Endothelial cell of umbilical vein (primary cell): ENCODE data around the gene SLC50A1. TPM values are rescaled to one million over a fixed set of nuclear protein-coding genes. Genes with fewer than 3 reads are reported as not detected.

Experiments
- BruUV-seq: library from RNA; stranded (reverse); fragments of 400-500 nt; replicated peaks from 2 replicates; lab custom pipeline; 2021; lab: Mats Ljungman, UMichigan
- CTCF ChIA-PET: fragments of 300-600, 350-600 bp; sonication (Branson Sonifier 250); formaldehyde crosslinking; loops from one replicate; lab custom pipeline; 2021; ENCODE audit warnings: antibody characterized with exemption, inconsistent platforms; lab: Charles Lee
- POLR2A ChIA-PET: fragments of 300-600, 350-600 bp; sonication (Branson Sonifier 250); formaldehyde crosslinking; loops from one replicate; lab custom pipeline; 2021; ENCODE audit warnings: antibody characterized with exemption, inconsistent platforms; lab: Charles Lee
- DNase-seq: peaks from one replicate; pipeline ENCODE4 v3.0.0-alpha.2; 2011; ENCODE audit warnings: low read depth, low spot score
- FAIRE-seq: peaks from 2 replicates; lab custom pipeline; 2011; peaks lifted over from hg19 to GRCh38; lab: Jason Lieb, UNC
- H2AFZ ChIP-seq: 2 replicates; pipeline ENCODE4 v1.6.0; 2012; ENCODE audit warnings: low read depth, low read length, control low read depth, inconsistent platforms
- H3K27ac ChIP-seq: 2 replicates; pipeline ENCODE4 v1.5.1; 2011; ENCODE audit warnings: low read depth, mild to moderate bottlenecking, control low read depth, low read length, moderate library complexity; ENCODE audit not compliant: insufficient read depth
- H3K27me3 ChIP-seq, 2 experiments: 2 replicates each; pipeline versions ENCODE4 v1.6.0 to v1.6.1; 2011; ENCODE audit warnings: low read length in 2 of 2, mixed read lengths in 1 of 2; ENCODE audit not compliant: control insufficient read depth in 2 of 2, insufficient read depth in 2 of 2
- H3K36me3 ChIP-seq, 2 experiments: 2 replicates in 1 of 2; 3 replicates in 1 of 2; pipeline ENCODE4 v1.5.1; 2011; ENCODE audit warnings: low read length in 2 of 2, mild to moderate bottlenecking in 1 of 2, moderate library complexity in 1 of 2; ENCODE audit not compliant: control insufficient read depth in 2 of 2, insufficient read depth in 2 of 2; ENCODE audit errors: extremely low read depth in 1 of 2
- H3K4me1 ChIP-seq: 3 replicates; pipeline ENCODE4 v1.5.1; 2011; ENCODE audit warnings: mild to moderate bottlenecking, low read length; ENCODE audit not compliant: control insufficient read depth, insufficient read depth; ENCODE audit errors: extremely low read depth
- H3K4me2 ChIP-seq: 2 replicates; pipeline ENCODE4 v1.6.1; 2011; ENCODE audit warnings: low read length, control low read depth, mixed read lengths; ENCODE audit not compliant: insufficient read depth
- H3K4me3 ChIP-seq, 3 experiments: fragments of 200-600 bp in 1 of 3; sonication (generic), shearing (Covaris generic) in 1 of 3; replicated peaks in 1 of 3; 2 replicates each; pipeline ENCODE4 v1.5.1; 2011 to 2016; ENCODE audit warnings: control low read depth in 3 of 3, low read length in 3 of 3, mild to moderate bottlenecking in 2 of 3, inconsistent platforms in 1 of 3, low read depth in 1 of 3, moderate library complexity in 1 of 3; ENCODE audit not compliant: insufficient read depth in 1 of 3
- H3K79me2 ChIP-seq: 2 replicates; pipeline ENCODE4 v1.6.0; 2012; ENCODE audit warnings: low read length, inconsistent platforms; ENCODE audit not compliant: control insufficient read depth, insufficient read depth
- H3K9ac ChIP-seq: replicated peaks from 2 replicates; pipeline ENCODE3; 2011; ENCODE audit warnings: low read length, control low read depth; ENCODE audit not compliant: insufficient read depth; ENCODE audit errors: extremely low read depth
- H3K9me1 ChIP-seq: replicated peaks from 3 replicates; pipeline ENCODE4 v1.6.0; 2011; ENCODE audit warnings: mild to moderate bottlenecking, low read length; ENCODE audit not compliant: control insufficient read depth, insufficient read depth; ENCODE audit errors: extremely low read depth
- H3K9me3 ChIP-seq: replicated peaks from 2 replicates; pipeline ENCODE4 v1.5.1; 2012; ENCODE audit warnings: low read length, inconsistent platforms; ENCODE audit not compliant: control insufficient read depth, insufficient read depth
- H4K20me1 ChIP-seq: replicated peaks from 2 replicates; pipeline ENCODE3; 2011; ENCODE audit warnings: mild to moderate bottlenecking, low read length; ENCODE audit not compliant: control insufficient read depth, insufficient read depth; ENCODE audit errors: extremely low read depth
- EZH2 ChIP-seq: IDR thresholded peaks from 2 replicates; pipeline ENCODE4 v1.6.1; 2012; ENCODE audit warnings: borderline replicate concordance, low read depth, mild to moderate bottlenecking, moderate library complexity, low read length, inconsistent platforms; ENCODE audit not compliant: severe bottlenecking
- FOS ChIP-seq: IDR thresholded peaks from 2 replicates; pipeline ENCODE4 v1.6.1; 2011; ENCODE audit warnings: mild to moderate bottlenecking, low read length, moderate library complexity, borderline replicate concordance; ENCODE audit not compliant: insufficient read depth
- GATA2 ChIP-seq: IDR thresholded peaks from 2 replicates; pipeline ENCODE4 v1.7.0; 2011; ENCODE audit warnings: low read depth, mild to moderate bottlenecking, moderate library complexity, mixed read lengths, low read length; ENCODE audit not compliant: insufficient read length, insufficient read depth
- JUN ChIP-seq: IDR thresholded peaks from 2 replicates; pipeline ENCODE4 v1.6.1; 2011; ENCODE audit warnings: borderline replicate concordance, low read depth; ENCODE audit not compliant: insufficient read length, insufficient read depth
- MYC ChIP-seq: IDR thresholded peaks from one replicate; pipeline ENCODE4 v1.6.1; 2011; ENCODE audit warnings: mild to moderate bottlenecking, low read depth, low read length
- POLR2A ChIP-seq: IDR thresholded peaks from 2 replicates; pipeline ENCODE4 v1.6.1; 2012; ENCODE audit warnings: low read depth, mild to moderate bottlenecking, control low read depth, low read length
- POLR2AphosphoS5 ChIP-seq: IDR thresholded peaks from 2 replicates; pipeline ENCODE4 v1.6.1; 2012; ENCODE audit warnings: low read depth, mild to moderate bottlenecking, control low read depth, low read length, moderate library complexity; ENCODE audit not compliant: insufficient read depth
- dilution Hi-C: fragments of 300-500 bp; cut with MboI; formaldehyde crosslinking; loops from one replicate; pipeline ENCODE4 v1.15.0; 2019; ENCODE audit warnings: low sequenced_read_pairs; ENCODE audit not compliant: extremely low pct_ligation_motif_present
- intact Hi-C: fragments of 100-400 bp; cut with micrococcal nuclease; formaldehyde crosslinking; loops from one replicate; pipeline ENCODE4 v1.10.0; 2022
- polyA plus RNA-seq, 4 experiments: library from polyadenylated mRNA; depleted of rRNA in 3 of 4; stranded (reverse) in 3 of 4; unstranded in 1 of 4; fragments of >200 nt; gene quantifications; 2 replicates each; pipeline versions ENCODE4 v1.2.1 to v1.2.3, GENCODE V29; 2011 to 2012; ENCODE audit warnings: missing spikeins in 1 of 4
- total RNA-seq: library from RNA; stranded (reverse); gene quantifications from 2 replicates; pipeline ENCODE4 v1.2.3, GENCODE V29; 2021
- TF ChIP-seq, protein P1 (sequence below), 2 donors: IDR thresholded peaks; 1 replicate in 1 of 2; 2 replicates in 1 of 2; pipeline ENCODE4 v1.5.1; 2011; ENCODE audit warnings: low read length in 2 of 2, mild to moderate bottlenecking in 2 of 2, moderate library complexity in 2 of 2, control low read depth in 1 of 2, inconsistent platforms in 1 of 2, low read depth in 1 of 2; ENCODE audit not compliant: insufficient read depth in 1 of 2; ENCODE audit errors: extremely low read depth in 1 of 2
- TF ChIP-seq, protein P2 (sequence below): IDR thresholded peaks from 2 replicates; pipeline ENCODE4 v1.6.1; 2011; ENCODE audit not compliant: insufficient read depth, insufficient read length

SLC50A1 gene
- total and polyA plus RNA-seq, 2 donors (not counting 3 experiments of a cell fraction or from before 2014, with no cell fraction given): 29.5 to 66.1 TPM

DNA sequence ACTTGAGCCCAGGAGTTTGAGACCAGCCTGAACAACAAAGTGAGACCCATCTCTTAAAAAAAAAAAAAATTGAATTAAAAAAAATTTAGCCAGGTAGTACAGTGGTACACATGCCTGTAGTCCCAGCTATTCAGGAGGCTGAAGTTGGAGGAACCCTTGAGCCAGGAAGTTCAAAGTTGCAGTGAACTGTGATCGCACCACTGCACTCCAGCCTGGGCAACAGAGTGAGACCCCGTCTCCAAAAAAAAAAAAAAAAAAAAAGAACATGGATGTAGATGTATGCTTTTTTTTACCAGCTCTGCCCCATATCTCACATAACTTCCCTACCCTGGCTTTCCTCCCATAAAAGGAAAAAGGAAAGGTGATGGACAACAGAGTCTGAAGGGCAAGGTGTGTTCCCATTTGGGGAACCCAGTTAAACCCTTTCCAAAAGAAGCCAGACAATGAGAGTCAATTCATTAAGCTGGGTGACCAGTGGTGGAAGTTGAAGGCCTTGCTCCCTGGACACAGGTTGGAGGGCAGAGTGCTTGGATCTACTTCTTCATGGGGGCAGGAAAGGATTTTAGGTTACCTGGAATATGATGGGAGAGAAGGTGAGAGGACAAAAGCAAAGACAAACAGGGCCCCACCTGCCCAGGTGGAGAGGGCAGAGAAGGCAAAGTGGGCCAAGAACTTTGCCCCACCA lies 34.6 kb downstream of the SLC50A1 start:
- no peak overlapping the region for H3K9ac ChIP-seq
- H3K27ac ChIP-seq: no peak overlapping the region
- H3K9me1 ChIP-seq: no peaks in the 10 kb centered on the region
- H3K9me3 ChIP-seq: no peaks in the 10 kb centered on the region
- intact Hi-C loops (no loop called here), dilution Hi-C loops (no loop called here)
- DNase-seq: no peak
- peaks cover 16% of the 10 kb centered on the region for H3K79me2 ChIP-seq
- peaks cover 28% of the 10 kb centered on the region for H3K4me1 ChIP-seq
- H2AFZ ChIP-seq: no peak overlapping the region
- H3K4me2 ChIP-seq: no peak overlapping the region
- no TSS peak for BruUV-seq
- no peak for FAIRE-seq
- ChIA-PET POLR2A (interaction anchor here (0.7 kb wide), 1 partner anchor 40 kb away, joined by 4 read pairs; no protein-coding TSS in a partner anchor), CTCF (interaction anchor here (1.2 to 8.3 kb wide), 3 partner anchors 46 to 85 kb away, joined by 3 to 673 read pairs (median 5); no protein-coding TSS in a partner anchor)
- H3K36me3 ChIP-seq: peaks cover 3 to 9% of the 10 kb centered on the region in 2 experiments
- no peaks in the 10 kb centered on the region for H4K20me1 ChIP-seq
- H3K4me3 ChIP-seq: no peak overlapping the region
- no peak for TF ChIP-seq MYC
- no peak for TF ChIP-seq JUN
- TF ChIP-seq POLR2AphosphoS5: no peak
- TF ChIP-seq, protein P1, sequence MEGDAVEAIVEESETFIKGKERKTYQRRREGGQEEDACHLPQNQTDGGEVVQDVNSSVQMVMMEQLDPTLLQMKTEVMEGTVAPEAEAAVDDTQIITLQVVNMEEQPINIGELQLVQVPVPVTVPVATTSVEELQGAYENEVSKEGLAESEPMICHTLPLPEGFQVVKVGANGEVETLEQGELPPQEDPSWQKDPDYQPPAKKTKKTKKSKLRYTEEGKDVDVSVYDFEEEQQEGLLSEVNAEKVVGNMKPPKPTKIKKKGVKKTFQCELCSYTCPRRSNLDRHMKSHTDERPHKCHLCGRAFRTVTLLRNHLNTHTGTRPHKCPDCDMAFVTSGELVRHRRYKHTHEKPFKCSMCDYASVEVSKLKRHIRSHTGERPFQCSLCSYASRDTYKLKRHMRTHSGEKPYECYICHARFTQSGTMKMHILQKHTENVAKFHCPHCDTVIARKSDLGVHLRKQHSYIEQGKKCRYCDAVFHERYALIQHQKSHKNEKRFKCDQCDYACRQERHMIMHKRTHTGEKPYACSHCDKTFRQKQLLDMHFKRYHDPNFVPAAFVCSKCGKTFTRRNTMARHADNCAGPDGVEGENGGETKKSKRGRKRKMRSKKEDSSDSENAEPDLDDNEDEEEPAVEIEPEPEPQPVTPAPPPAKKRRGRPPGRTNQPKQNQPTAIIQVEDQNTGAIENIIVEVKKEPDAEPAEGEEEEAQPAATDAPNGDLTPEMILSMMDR (IDR thresholded peaks at IDR 0.05; ENCODE audit: extremely low read depth in 1 of 2, insufficient read depth in 1 of 2, low read depth in 1 of 2, low read length in 2 of 2): no peak
- TF ChIP-seq, protein P2, sequence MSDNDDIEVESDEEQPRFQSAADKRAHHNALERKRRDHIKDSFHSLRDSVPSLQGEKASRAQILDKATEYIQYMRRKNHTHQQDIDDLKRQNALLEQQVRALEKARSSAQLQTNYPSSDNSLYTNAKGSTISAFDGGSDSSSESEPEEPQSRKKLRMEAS: no peak
- TF ChIP-seq POLR2A: no peak
- no peak for TF ChIP-seq FOS
- no peak for TF ChIP-seq EZH2
- no peak for TF ChIP-seq GATA2
- H3K27me3 ChIP-seq: no peaks in the 10 kb centered on the region
